Activated CD4-positive, alpha-beta T cell treated with anti-CD3 and anti-CD28 coated beads, Interleukin-2, Interleukin-6, amounts not matched to agents 100 ng/mL and 50 ng/mL, durations not matched to agents 16 hours and 8 hours (primary cell): ENCODE results near the gene HLA-DQB1.
"Not testable (repeated sequence)": the region's sequence is repeated elsewhere in the genome, so short reads cannot be mapped to it uniquely, and the experiment has no call there.

Experiments
- DNase-seq: peaks from one replicate; pipeline ENCODE4 v3.0.0-alpha.2; 2020

Gene HLA-DQB1

DNA sequence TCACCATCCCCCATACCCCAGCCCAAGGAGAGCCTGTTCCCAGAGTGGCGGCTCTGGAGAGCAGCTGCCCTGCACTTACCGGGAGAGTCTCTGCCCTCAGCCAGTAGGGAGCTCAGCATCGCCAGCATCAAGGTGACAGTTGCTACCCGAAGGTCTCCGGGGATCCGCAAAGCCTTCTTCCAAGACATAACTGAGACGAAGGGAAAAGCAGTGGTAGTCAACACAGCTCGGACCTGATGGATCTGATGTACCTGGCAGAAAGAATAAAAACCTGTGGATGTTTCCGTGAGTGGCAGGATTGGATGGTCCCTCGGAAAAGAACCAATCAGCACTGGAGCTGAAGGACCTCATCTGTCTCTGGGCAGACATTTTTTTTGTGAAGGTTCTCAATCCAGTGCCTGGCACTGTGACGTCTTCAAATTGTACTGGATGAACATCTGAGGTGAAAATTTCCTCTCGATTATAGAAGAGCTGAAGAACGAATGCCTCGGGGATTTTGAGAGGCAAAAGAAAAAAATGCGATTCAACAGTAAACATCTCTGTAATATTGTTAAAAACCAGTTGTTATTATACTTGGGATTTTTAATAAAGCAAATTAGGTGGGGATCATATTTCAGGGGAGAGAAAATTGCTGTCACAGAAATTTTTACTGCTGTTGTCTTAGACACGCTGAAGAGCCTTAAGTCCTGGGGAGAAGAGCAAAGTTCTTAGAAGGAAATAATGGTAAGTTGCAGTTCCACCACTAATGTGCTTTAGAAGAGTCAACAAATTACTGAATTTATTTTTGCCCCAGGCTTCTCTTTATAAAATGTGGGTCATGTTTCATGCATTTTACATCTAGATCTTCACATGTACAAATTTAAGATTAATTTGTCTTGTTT, at the start of gene HLA-DQB1:
HLA-DQB1 (minus strand) TSS at position 238 of the 881 bp plus-strand sequence; CDS start at position 188, 50 bp downstream.
- DNase-seq = peak; percentile 24

GRCh38 chr6:32713241-32713640, 46.8 kb upstream of the HLA-DQB1 start:
- no peak for DNase-seq

- no peak for DNase-seq
These were observed 43.2 kb upstream of the HLA-DQB1 start for GRCh38 chr6:32709625-32710024.

GRCh38 chr6:32705164-32705563, 38.7 kb upstream of the HLA-DQB1 start:
- not testable (repeated sequence) for DNase-seq

- DNase-seq = no peak
These were observed 36.9 kb upstream of the HLA-DQB1 start for GRCh38 chr6:32703347-32703746.

- peak; percentile 59 for DNase-seq
These were observed 34.1 kb upstream of the HLA-DQB1 start for GRCh38 chr6:32700391-32701040.

DNA sequence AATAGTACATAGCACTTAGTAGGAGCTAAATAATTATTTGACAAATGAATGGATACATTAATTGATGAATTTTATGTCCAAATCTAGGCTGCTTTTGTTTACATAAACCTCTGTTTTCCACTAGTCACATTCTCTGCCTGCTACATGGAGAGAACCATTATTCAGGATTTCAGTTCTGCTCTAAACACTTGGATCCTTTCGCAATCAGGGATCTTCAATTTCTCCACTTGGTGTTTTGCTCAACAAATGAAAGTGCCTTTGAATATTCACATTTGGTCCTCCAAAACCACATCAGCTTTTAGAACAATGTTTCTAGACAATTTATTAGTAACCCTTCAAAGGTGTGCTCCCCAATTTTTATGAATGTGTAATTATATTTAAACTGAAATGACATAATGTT, 30.6 kb upstream of the HLA-DQB1 start:
- no peak for DNase-seq

DNA sequence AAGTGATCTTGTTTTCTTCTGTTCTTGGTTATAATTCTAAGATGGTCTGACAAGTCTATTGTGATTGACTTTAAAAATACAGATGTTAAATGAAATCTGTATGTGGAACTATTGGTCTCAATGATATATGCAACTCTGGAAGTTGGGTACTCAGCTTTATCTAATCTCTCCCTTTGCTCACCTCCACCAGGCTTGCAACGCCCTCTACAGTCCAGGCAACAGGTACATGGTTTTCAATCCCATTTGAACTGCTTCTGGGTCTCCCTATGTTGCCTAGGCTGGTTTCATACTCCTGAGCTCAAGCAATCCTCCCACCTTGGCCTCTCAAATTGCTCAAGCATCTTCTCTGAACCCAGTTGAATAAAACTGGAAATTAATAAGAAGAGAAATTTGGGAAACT, 25.6 kb upstream of the HLA-DQB1 start:
- peak; percentile 80 for DNase-seq

GRCh38 chr6:32689531-32690501, 23.4 kb upstream of the HLA-DQB1 start:
- DNase-seq = peak; percentile 63

GRCh38 chr6:32685603-32686002, 19.1 kb upstream of the HLA-DQB1 start:
- peak; percentile 88 for DNase-seq

GRCh38 chr6:32684246-32684645, 17.8 kb upstream of the HLA-DQB1 start:
- no peak for DNase-seq

- no peak for DNase-seq
These were observed 13.6 kb upstream of the HLA-DQB1 start for GRCh38 chr6:32680055-32680454.

DNA sequence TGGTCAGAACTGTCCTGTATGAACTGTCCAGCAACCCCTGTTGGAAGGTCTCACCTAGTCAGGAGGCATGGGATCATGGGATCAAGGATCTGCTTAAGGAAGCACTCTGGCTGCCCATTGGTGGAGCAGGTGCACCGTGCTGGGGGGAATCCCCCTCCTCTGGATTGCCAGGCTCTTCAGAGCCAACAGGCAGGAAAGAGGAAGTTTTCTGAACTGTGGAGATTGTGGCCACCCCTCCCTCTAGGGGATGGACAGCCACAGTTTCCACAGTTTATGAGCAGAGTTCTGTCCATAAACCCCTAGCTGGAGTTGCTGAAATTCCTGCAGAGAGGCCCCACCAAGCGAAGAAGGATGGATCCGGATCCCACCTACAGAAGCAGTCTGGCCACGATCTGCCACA, 13.0 kb upstream of the HLA-DQB1 start:
- DNase-seq = no peak

GRCh38 chr6:32674123-32674522, 7.7 kb upstream of the HLA-DQB1 start:
- not testable (repeated sequence) for DNase-seq

DNA sequence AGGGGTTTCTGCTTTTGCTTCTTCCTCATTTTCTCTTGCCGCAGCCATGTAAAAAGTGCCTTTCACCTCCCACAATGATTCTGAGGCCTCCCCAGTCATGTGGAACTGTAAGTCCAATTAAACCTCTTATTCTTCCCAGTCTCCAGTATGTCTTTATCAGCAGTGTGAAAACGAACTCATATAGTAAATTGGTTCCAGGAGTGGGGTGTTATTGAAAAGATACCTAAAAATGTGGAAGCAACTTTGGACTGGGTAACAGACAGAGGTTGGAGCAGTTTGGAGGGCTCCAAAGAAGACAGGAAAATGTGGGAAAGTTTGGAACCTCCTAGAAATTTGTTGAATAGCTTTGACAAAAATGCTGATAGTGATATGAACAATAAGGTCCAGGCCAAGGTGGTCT, 5.5 kb upstream of the HLA-DQB1 start:
- not testable (repeated sequence) for DNase-seq

DNA sequence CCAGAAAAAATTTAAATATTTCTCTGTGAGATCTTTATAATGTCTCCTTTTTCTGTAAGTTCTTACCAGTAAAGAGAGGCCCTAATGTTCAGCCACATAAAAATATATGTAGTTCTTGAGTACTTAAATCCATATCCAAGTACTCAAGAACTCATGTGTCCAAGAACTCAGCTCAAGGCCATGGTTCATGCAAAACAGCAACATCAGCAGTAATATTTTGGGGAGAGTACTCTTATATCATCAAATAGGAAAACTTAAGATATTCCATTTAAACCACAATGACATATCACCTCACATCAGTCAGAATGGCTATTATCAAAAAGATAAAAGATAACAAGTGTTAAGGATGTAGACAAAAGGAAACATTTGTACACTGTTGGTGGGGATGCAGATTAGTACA, 3.4 kb upstream of the HLA-DQB1 start:
- no peak for DNase-seq

DNA sequence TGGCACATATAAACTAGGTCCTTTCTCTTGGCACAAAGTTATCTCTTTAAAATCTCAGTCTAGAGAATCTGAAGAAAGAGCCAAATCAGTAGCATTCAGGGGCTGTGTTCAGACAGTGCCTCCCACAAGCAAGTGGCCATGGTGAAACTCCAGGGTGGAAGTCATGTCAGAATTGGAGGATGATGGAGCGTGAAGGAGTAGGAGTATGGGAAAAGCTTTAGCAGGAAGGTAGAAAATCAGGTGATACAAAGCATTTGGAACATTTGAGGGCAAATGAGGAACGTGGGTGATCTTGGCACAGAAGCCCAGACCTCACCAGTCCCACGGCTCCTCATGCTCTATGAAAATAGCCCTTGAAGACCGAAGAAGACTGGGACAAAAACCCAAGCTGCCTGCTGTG, 2.8 kb upstream of the HLA-DQB1 start:
- DNase-seq = no peak

- peak; percentile 69 for DNase-seq
These were observed 1.8 kb upstream of the HLA-DQB1 start for GRCh38 chr6:32668226-32668747.

DNA sequence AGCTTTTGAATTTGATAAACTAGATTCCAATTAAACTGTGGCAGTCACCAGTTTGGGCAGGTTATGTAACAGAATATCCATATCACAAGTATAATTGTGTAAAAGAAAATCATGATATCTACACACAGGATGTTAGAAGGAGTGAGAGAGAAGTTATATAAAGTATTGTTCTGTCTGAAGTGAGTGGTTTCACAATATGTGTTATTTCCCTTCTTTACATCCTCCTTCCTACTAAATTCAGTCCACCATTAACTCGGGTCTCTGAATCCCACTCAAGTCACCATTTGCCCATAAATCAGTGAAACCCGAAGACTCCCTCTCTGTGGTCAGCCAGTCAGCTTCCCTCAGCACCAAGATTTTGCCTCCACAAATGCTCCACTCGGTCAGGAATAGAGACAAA, 796 bp downstream of the HLA-DQB1 start:
- DNase-seq = no peak

- DNase-seq = no peak
These were observed 1.6 kb downstream of the HLA-DQB1 start for GRCh38 chr6:32664827-32665362.

DNA sequence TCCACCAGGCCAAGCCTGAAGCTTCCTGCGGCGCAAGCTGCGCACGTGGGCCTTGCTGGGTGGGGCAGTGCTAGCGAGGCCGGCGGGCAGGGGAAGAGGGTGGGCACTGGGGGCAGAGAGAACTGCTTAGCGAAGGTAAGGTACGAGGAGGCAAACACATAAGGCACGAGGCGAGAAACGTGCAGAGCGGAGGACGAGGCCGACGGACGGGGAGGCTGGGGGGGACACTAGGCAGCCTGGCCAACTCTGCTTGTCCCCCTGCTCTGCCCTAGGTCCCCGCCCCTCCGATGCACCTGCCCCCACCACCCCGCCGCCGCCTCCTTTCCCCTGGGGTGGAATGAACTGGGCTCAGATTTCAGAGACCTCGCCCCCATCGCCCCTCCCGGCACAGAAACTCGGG, 2.1 kb downstream of the HLA-DQB1 start:
- DNase-seq = no peak

GRCh38 chr6:32662836-32663235, 3.6 kb downstream of the HLA-DQB1 start:
- DNase-seq = no peak
